ENCODE data around the gene TSSK2.
A peak's percentile ranks its signal among the peaks of the same experiment; 100 is the strongest.

TSSK2 gene

GRCh38 chr22:19172213-19173046, 41.3 kb downstream of the TSSK2 start:
- no peak for DNase-seq

GRCh38 chr22:19173047-19174035, 42.2 kb downstream of the TSSK2 start:
- DNase-seq, result peak; percentile 56

GRCh38 chr22:19174106-19175025, 43.3 kb downstream of the TSSK2 start:
- DNase-seq, result peak; percentile 55

- DNase-seq, result no peak
Observed at GRCh38 chr22:19175026-19175601, 44.0 kb downstream of the TSSK2 start.

- DNase-seq, result no peak
Observed at GRCh38 chr22:19175602-19176174, 44.6 kb downstream of the TSSK2 start.

- no peak for DNase-seq
Observed at GRCh38 chr22:19176175-19176643, 45.1 kb downstream of the TSSK2 start.

- DNase-seq, result no peak
Observed at GRCh38 chr22:19176732-19177131, 45.6 kb downstream of the TSSK2 start.

GRCh38 chr22:19177164-19178064, 46.3 kb downstream of the TSSK2 start:
- DNase-seq, result no peak

- no peak for DNase-seq
Observed at GRCh38 chr22:19178065-19178656, 47.1 kb downstream of the TSSK2 start.

GRCh38 chr22:19178657-19179496, 47.8 kb downstream of the TSSK2 start, which contains the start of gene SLC25A1:
SLC25A1 (minus strand) TSS chr22:19178736; CDS start chr22:19178673, 63 bp downstream.
- peak; percentile 95 for DNase-seq

GRCh38 chr22:19179497-19180048, 48.5 kb downstream of the TSSK2 start:
- DNase-seq, result no peak

GRCh38 chr22:19180234-19180633, 49.1 kb downstream of the TSSK2 start:
- no peak for DNase-seq

- no peak for DNase-seq
Observed at GRCh38 chr22:19180740-19181410, 49.8 kb downstream of the TSSK2 start.

- no peak for DNase-seq
Observed at GRCh38 chr22:19181786-19182471, 50.8 kb downstream of the TSSK2 start.
